Epithelial cell of proximal tubule (primary cell): ENCODE data around the gene ABLIM2. TPM values are rescaled to one million over a fixed set of nuclear protein-coding genes. Genes with fewer than 3 reads are reported as not detected.

Experiments
- DNase-seq: peaks from one replicate; pipeline ENCODE4 v3.0.0-alpha.2; 2011; ENCODE audit warnings: low read depth
- H3K4me3 ChIP-seq: 2 replicates; pipeline ENCODE4 v1.5.1; 2011; ENCODE audit warnings: low read depth, mild to moderate bottlenecking, low read length
- total RNA-seq: library from RNA; depleted of rRNA; stranded (reverse); fragments of >200 nt; gene quantifications from 2 replicates; pipeline ENCODE4 v1.2.3, GENCODE V29; 2015
- TF ChIP-seq, protein P1 (sequence below): conservative IDR thresholded peaks from 2 replicates; pipeline ENCODE4 v1.5.1; 2012; ENCODE audit warnings: low read depth, mild to moderate bottlenecking, low read length

ABLIM2 gene
- total RNA-seq, 1 donor from 2014 or later = 1.0 TPM

DNA sequence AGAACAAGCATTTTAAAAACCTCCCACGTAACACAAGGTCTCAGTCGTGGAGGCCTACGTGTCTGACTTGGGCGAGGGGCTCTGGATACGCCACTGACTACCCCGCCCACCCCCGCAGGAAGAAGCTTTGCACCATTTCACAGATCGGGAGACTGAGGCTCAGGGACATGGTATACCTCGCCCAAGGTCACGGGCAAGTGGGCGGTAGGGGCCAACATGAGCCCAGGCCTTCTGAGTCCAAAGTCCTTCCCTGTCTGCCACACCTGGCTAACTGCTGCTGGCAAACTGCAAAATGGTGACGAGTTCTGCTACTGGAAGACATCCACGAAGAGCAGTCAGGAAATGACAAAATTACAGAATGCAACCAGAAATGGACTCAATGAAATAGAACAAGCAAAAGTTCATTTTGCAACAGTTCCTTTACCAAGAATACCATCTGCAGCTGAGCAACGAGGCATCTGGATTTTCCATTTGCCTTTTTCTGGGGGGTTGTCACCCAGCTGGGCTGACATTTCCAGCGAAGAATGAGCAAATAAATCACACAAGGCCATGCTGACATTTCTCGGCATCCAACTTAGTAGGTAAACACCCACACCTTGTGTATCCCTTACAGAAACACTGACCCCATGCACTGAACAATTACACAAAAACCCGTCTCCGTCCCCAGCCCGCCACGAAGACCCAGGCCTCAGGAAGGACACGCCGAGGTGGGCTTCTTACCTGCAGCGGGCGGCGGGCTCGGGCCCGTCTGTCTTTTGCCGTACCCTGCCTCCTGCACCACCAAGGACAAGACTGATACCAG, 148.7 kb downstream of the ABLIM2 start:
- TF ChIP-seq, protein P1, sequence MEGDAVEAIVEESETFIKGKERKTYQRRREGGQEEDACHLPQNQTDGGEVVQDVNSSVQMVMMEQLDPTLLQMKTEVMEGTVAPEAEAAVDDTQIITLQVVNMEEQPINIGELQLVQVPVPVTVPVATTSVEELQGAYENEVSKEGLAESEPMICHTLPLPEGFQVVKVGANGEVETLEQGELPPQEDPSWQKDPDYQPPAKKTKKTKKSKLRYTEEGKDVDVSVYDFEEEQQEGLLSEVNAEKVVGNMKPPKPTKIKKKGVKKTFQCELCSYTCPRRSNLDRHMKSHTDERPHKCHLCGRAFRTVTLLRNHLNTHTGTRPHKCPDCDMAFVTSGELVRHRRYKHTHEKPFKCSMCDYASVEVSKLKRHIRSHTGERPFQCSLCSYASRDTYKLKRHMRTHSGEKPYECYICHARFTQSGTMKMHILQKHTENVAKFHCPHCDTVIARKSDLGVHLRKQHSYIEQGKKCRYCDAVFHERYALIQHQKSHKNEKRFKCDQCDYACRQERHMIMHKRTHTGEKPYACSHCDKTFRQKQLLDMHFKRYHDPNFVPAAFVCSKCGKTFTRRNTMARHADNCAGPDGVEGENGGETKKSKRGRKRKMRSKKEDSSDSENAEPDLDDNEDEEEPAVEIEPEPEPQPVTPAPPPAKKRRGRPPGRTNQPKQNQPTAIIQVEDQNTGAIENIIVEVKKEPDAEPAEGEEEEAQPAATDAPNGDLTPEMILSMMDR = no peak
- peak; percentile 25 for DNase-seq
- no peak overlapping the region for H3K4me3 ChIP-seq

DNA sequence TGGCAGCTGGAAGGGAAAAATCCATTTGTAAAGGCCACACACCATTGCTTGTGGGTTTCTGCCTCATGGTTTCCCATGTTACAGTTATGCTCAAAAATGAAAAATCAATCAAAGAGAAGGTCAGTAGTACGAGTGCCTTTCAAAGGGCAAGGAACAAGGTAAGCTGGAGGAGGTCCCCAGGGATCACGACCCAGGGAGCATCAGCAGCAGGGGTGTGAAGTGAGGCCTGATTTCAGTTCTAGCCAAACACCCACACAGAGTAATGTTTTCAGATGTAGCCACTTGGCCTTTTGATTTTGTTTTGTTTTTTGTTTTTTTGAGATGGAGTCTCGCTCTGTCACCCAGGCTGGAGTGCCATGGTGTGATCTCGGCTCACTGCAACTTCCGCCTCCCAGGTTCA, 149.5 kb downstream of the ABLIM2 start:
- no peak for DNase-seq
- H3K4me3 ChIP-seq = no peak overlapping the region
- TF ChIP-seq, protein P1 = no peak

DNA sequence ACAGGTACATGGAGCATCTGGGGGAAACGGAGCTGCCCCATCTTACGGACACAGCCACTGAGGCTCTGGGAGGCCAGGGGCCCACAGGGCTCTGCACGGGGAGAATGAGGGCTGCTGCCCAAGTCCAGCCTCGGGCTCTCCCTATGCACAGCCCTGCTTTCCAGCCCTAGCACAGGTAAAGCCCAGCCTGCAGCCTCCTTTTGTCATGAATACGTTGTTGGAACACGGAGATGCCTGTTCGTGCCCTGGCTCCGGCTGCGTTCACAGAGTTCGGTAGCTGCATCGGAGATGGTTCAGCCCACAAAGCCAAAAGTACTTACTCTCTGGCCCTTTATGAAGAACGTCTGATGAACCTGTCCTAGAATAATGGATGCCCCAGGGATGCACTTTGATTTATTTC, 150.2 kb downstream of the ABLIM2 start:
- no peak overlapping the region for H3K4me3 ChIP-seq
- no peak for DNase-seq
- TF ChIP-seq, protein P1 = no peak

DNA sequence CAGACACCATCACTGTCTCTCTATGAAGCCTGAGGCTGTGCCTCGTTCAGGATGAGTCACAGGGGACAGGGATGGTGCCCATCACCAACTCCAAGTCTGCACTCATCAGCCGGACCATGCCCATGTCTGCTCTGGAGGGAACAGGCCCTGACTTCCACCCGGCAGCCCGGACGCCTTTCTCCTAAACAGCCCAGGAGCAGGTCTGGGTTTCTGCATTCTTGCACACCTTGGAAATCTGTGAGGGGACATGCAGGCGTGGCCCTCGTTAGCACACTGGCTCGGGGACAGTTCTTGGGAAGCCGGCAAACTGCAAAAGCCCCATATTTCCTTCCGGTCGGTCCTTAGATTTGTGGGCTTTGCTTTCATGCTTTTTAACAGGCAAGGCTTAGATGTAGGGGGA, 151.0 kb downstream of the ABLIM2 start:
- TF ChIP-seq, protein P1 = no peak
- no peak for DNase-seq
- no peak overlapping the region for H3K4me3 ChIP-seq

DNA sequence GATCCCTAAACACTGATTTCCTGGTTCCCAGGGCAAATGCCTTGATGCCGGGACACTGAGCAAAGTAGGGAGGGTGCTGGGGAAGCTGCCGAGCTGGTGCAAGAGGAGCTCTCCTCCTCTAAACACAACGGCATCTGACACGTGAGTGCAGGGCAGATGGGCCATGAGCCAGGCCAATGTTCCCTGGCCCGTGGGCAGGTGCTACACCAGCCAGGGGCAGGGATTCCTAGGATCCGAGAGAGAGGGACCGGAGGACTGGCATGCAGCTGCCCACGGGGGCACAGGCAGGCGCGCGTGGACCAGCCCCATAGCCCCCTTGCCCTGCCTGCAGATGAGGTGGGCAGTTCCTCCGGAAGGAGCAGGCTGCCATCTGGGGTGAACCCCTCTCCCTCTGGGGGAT, 152.1 kb downstream of the ABLIM2 start:
- TF ChIP-seq, protein P1 = no peak
- H3K4me3 ChIP-seq = no peak overlapping the region
- DNase-seq = no peak

DNA sequence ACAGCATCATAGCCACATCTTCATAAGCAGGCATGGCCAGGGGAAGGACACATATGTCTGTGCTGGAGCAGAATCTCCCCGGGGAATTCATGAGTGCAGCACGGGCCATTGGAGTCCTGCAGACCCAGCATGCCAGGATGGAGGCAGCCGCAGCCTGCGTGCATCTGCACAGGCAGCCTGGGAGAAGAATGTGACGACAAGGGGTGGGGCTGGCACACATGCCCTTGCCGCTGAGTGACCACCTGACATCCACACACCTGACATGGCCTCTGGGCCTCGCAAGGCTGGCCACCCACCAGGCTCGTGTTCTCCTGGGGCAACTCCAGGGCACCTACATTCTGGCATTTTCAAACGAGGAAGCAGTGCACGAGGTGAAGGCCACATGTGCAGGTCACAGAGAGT, 152.8 kb downstream of the ABLIM2 start:
- TF ChIP-seq, protein P1 = no peak
- no peak overlapping the region for H3K4me3 ChIP-seq
- DNase-seq = no peak
